B cell (primary cell): ENCODE data around the gene RGS7. TPM values are rescaled to one million over a fixed set of nuclear protein-coding genes. Genes with fewer than 3 reads are reported as not detected.

Source experiments
- ATAC-seq: fragments of 200-7000 bp; cut with Tn5 transposase; one replicate; pipeline ENCODE4 v1.10.0; 2021; ENCODE audit warnings: low read depth, mild to moderate bottlenecking, moderate number of reproducible peaks, moderate library complexity
- CTCF ChIA-PET: fragments of 350-600 bp; sonication (Branson Sonifier 250); formaldehyde crosslinking; loops from one replicate; lab custom pipeline; 2021; ENCODE audit warnings: antibody characterized with exemption, inconsistent platforms; lab: Charles Lee
- POLR2A ChIA-PET: fragments of 350-600 bp; sonication (Branson Sonifier 250); formaldehyde crosslinking; loops from one replicate; lab custom pipeline; 2021; ENCODE audit warnings: antibody characterized with exemption; lab: Charles Lee
- DNase-seq: peaks from one replicate; pipeline ENCODE4 v3.0.0; 2013
- H2AFZ ChIP-seq: 2 replicates; pipeline ENCODE4 v1.6.1; 2012; ENCODE audit warnings: mild to moderate bottlenecking, low read depth, low read length; ENCODE audit not compliant: insufficient read depth, poor library complexity, severe bottlenecking
- H3K27ac ChIP-seq, 2 donors: 1 replicate in 1 of 2; 2 replicates in 1 of 2; pipeline ENCODE4 v1.5.1; 2012 to 2013; ENCODE audit warnings: low read length in 2 of 2, mild to moderate bottlenecking in 2 of 2, moderate library complexity in 1 of 2
- H3K27me3 ChIP-seq, 4 experiments: fragments of 200-600 bp in 1 of 4; sonication (generic) in 1 of 4; replicated peaks in 1 of 4; 1 replicate in 2 of 4; 2 replicates in 2 of 4; pipeline versions ENCODE4 v1.6.1 to v1.7.0; 2013 to 2016; ENCODE audit warnings: low read length in 3 of 4, mild to moderate bottlenecking in 2 of 4, mixed read lengths in 1 of 4, moderate library complexity in 1 of 4; ENCODE audit not compliant: insufficient read depth in 4 of 4, control insufficient read depth in 3 of 4; ENCODE audit errors: control extremely low read depth in 1 of 4
- H3K36me3 ChIP-seq, 2 experiments: replicated peaks in 1 of 2; 1 replicate in 1 of 2; 2 replicates in 1 of 2; pipeline versions ENCODE4 v1.6.1 to v1.7.1; 2013; ENCODE audit warnings: low read length in 1 of 2; ENCODE audit not compliant: insufficient read depth in 2 of 2, control insufficient read depth in 1 of 2; ENCODE audit errors: control extremely low read depth in 1 of 2, extremely low read depth in 1 of 2
- H3K4me1 ChIP-seq, 2 donors: fragments of 200-600 bp in 1 of 2; sonication (generic) in 1 of 2; 1 replicate in 1 of 2; 2 replicates in 1 of 2; pipeline versions ENCODE4 v1.5.1 to v1.6.1; 2013 to 2017; ENCODE audit warnings: low read length in 2 of 2; ENCODE audit not compliant: control insufficient read depth in 2 of 2, insufficient read depth in 2 of 2
- H3K4me2 ChIP-seq: replicated peaks from 2 replicates; pipeline ENCODE3; 2012; ENCODE audit warnings: mild to moderate bottlenecking, low read depth, low read length; ENCODE audit not compliant: poor library complexity, severe bottlenecking
- H3K4me3 ChIP-seq, 5 experiments: fragments of 200-600 bp in 1 of 5; sonication (generic) in 1 of 5; 1 replicate in 3 of 5; 2 replicates in 2 of 5; pipeline versions ENCODE4 v1.5.1 to v1.7.0; 2011 to 2016; ENCODE audit warnings: low read length in 4 of 5, mild to moderate bottlenecking in 4 of 5, low read depth in 2 of 5, control low read depth in 1 of 5, moderate library complexity in 1 of 5; ENCODE audit not compliant: insufficient read depth in 1 of 5; ENCODE audit errors: control extremely low read depth in 1 of 5, extremely low read depth in 1 of 5
- H3K79me2 ChIP-seq: fragments of 200-600 bp; sonication (generic); one replicate; pipeline ENCODE4 v1.6.0; 2016; ENCODE audit warnings: low read length; ENCODE audit not compliant: control insufficient read depth, insufficient read depth
- H3K9ac ChIP-seq: fragments of 200-600 bp; sonication (generic); 2 replicates; pipeline ENCODE4 v1.6.1; 2017; ENCODE audit warnings: mild to moderate bottlenecking, low read length, moderate library complexity
- H3K9me3 ChIP-seq, 3 donors: one replicate each; pipeline versions ENCODE4 v1.6.1 to v1.7.1; 2013; ENCODE audit warnings: low read length in 2 of 3; ENCODE audit not compliant: control insufficient read depth in 2 of 3, insufficient read depth in 1 of 3; ENCODE audit errors: control extremely low read depth in 1 of 3
- H4K20me1 ChIP-seq: 2 replicates; pipeline ENCODE4 v1.6.0; 2012; ENCODE audit warnings: mild to moderate bottlenecking, low read length; ENCODE audit not compliant: insufficient read depth, control insufficient read depth, poor library complexity, severe bottlenecking
- H3K27ac Mint-ChIP-seq: one replicate; pipeline ENCODE4 v1.8.0; 2021; ENCODE audit warnings: mixed read lengths
- H3K27me3 Mint-ChIP-seq: one replicate; pipeline ENCODE4 v1.8.0; 2021; ENCODE audit warnings: mixed read lengths
- H3K4me1 Mint-ChIP-seq: one replicate; pipeline ENCODE4 v1.8.0; 2021; ENCODE audit warnings: mixed read lengths
- H3K4me3 Mint-ChIP-seq: one replicate; pipeline ENCODE4 v1.8.0; 2021; ENCODE audit warnings: mixed read lengths
- H3K9me3 Mint-ChIP-seq: one replicate; pipeline ENCODE4 v1.8.0; 2022; ENCODE audit warnings: mixed read lengths; ENCODE audit not compliant: insufficient read depth
- CTCF ChIP-seq: fragments of 200-600 bp; IDR thresholded peaks from one replicate; pipeline ENCODE4 v1.8.0; 2022; ENCODE audit warnings: antibody characterized with exemption, mild to moderate bottlenecking
- EZH2 ChIP-seq: IDR thresholded peaks from 2 replicates; pipeline ENCODE4 v1.6.1; 2012; ENCODE audit warnings: borderline replicate concordance, low read depth, mild to moderate bottlenecking, moderate library complexity, low read length; ENCODE audit not compliant: insufficient read depth, poor library complexity, severe bottlenecking
- WGBS: methylation state at CpG from one replicate; pipeline ENCODE4 v1.1.5; 2013; ENCODE audit warnings: missing lambda C conversion rate; ENCODE audit not compliant: insufficient coverage; 5-methylcytosine and 5-hydroxymethylcytosine counted together
- intact Hi-C: fragments of 100-400 bp; cut with micrococcal nuclease; formaldehyde crosslinking; loops from one replicate; pipeline ENCODE4 v1.10.0; 2022
- polyA plus RNA-seq: library from polyadenylated mRNA; depleted of rRNA; stranded (reverse); fragments of >200 nt; gene quantifications from 2 replicates; pipeline ENCODE4 v1.2.3, GENCODE V29; 2012
- total RNA-seq, 2 donors: library from RNA; stranded (reverse); fragments of 120-200 nt in 1 of 2; gene quantifications; 1 replicate in 1 of 2; 2 replicates in 1 of 2; pipeline versions ENCODE4 v1.2.3 to v1.2.4, GENCODE V29; 2013 to 2022

RGS7 gene
- total and polyA plus RNA-seq, 2 donors (not counting 1 experiment from before 2014, with no cell fraction given) = 0.15 to 1.8 TPM

DNA sequence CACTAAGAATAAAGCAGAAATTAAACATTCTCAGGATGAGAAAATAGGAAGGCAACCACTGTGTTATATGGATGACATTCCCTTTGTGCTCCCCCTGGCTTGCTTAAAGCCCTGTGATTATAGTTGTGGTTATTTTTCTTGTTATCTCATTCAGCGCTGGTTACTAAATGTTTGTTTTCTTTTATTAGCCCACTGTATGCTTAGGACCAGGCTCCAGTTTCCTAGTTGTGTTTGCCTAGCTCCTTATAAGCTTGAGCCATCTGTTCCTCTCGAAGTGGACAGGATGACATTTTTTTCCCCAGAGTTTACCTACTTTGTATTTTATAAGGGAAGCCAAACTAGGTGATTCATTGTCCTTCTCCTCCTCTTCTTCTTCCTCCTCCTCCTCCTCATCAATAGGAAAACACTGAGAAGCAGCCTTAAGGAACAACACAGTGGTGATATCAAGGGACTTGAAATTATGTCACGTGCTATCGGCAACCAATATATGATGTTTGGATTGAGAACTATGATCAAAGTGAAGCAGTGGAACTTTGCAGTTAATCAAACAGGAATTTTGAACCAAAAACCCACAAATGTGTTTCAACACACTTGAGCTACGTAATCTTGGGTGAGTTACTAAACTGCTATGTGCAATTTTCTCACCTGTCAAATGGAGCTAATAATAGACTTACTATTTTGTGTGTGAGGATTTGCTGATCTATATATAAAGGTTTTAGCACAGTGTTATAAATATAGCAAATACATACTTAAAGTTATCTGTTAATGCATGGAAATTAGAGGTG is 35.1 kb upstream of the RGS7 start:
- CTCF ChIA-PET = no interaction called here
- no peak overlapping the region for H3K27ac Mint-ChIP-seq
- H3K27me3 Mint-ChIP-seq = peaks cover 24% of the 10 kb centered on the region
- Histone ChIP-seq H2AFZ (no peak overlapping the region), H3K4me1 (no peaks in the 10 kb centered on the region), H3K27ac (no peak overlapping the region), H3K79me2 (no peaks in the 10 kb centered on the region), H3K27me3 (peaks cover 0 to 6% (median 2%) of the 10 kb centered on the region in 4 experiments), H3K9ac (no peak overlapping the region), H3K4me2 (no peak overlapping the region), H4K20me1 (no peaks in the 10 kb centered on the region), H3K36me3 (no peaks in the 10 kb centered on the region), H3K9me3 (no peaks in the 10 kb centered on the region), H3K4me3 (no peak overlapping the region)
- no peaks in the 10 kb centered on the region for H3K4me1 Mint-ChIP-seq
- H3K4me3 Mint-ChIP-seq = no peak overlapping the region
- H3K9me3 Mint-ChIP-seq = no peaks in the 10 kb centered on the region
- POLR2A ChIA-PET = no interaction called here
- intact Hi-C loops = no loop called here
- ATAC-seq (no peak), DNase-seq (no peak)
- 50% methylated on average over 2 of the region's 5 CpGs for WGBS
- TF ChIP-seq EZH2 (no peak), CTCF (no peak)

- DNase-seq = no peak
- Histone ChIP-seq H2AFZ (no peak overlapping the region), H3K36me3 (no peaks in the 10 kb centered on the region), H3K9me3 (no peaks in the 10 kb centered on the region), H3K4me3 (no peak overlapping the region), H3K79me2 (no peaks in the 10 kb centered on the region), H3K4me2 (no peak overlapping the region), H3K9ac (no peak overlapping the region), H3K27ac (no peak overlapping the region), H3K4me1 (no peaks in the 10 kb centered on the region), H3K27me3 (peaks cover 0 to 6% (median 2%) of the 10 kb centered on the region in 4 experiments), H4K20me1 (no peaks in the 10 kb centered on the region)
- Mint-ChIP-seq H3K4me1 (no peaks in the 10 kb centered on the region), H3K27ac (no peak overlapping the region), H3K27me3 (peaks cover 18% of the 10 kb centered on the region), H3K4me3 (no peak overlapping the region), H3K9me3 (no peaks in the 10 kb centered on the region)
- no peak for ATAC-seq
- CTCF ChIA-PET = interaction anchor here (0.6 kb wide), 1 partner anchor 11 kb away, joined by 3 read pairs; no protein-coding TSS in a partner anchor
- POLR2A ChIA-PET = no interaction called here
- 67% methylated on average over 1 of the region's 2 CpGs for WGBS
- intact Hi-C loops = no loop called here
- TF ChIP-seq EZH2 (no peak), CTCF (no peak)
Observed at GRCh38 chr1:241390526-241390925, 33.5 kb upstream of the RGS7 start.
